ENCODE data around the gene CNIH2. TPM values are rescaled to one million over a fixed set of nuclear protein-coding genes. Genes with fewer than 3 reads are reported as not detected.

CNIH2 gene
- total and polyA plus RNA-seq, 9 of the 15 experiments (the other 6 are each of a cell fraction or from before 2014, with no cell fraction given) = 0.26 to 0.89 (median 0.40) TPM; not detected in 4

DNA sequence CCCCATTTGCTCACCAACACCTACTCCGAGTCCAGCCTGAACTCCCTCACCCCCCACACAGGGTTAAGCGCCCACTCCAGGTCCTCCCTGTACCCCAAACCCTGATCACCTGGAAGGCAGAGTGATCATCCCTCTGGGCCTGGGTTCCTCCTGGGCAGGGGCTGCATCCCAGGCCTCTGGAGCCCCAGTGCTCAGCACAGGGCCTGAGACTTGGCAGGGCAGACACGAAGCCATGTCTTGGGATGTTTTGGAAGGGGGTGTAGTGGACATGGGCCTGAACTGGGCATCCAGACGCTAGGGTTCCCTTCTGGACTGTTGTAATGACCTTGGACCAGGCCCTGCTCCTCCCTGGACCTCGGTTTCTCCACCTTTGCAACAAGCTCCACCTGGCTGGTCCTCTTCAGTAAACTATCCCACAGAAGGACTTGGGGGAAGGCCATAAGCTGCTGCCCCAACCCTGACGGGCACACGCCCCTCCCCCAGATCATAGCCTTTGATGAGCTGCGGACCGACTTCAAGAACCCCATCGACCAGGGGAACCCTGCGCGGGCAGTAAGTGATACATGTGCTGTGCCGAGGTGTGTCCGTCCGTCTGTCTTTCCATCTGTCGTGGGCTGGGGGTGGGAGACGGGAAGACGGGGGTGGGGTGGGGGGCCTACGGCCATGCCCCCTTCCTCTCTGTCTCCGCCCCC, 3.9 kb downstream of the CNIH2 start:
- intact Hi-C loops (cut with micrococcal nuclease) (no loop called here), in situ Hi-C loops (cut with MboI) (no loop called here)
- H3K4me3 ChIP-seq = no peak overlapping the region
- H3K79me2 ChIP-seq (ENCODE audit: control insufficient read depth, insufficient read depth, low read length) = peaks cover 5% of the 10 kb centered on the region; the same call in 2 of the 3 replicates
- ChIA-PET CTCF (ENCODE audit: low intra/inter-chr PET ratio) (interaction anchor here (1.1 to 1.2 kb wide), 2 partner anchors 46 to 59 kb away, joined by 5 to 6 read pairs; no protein-coding TSS in a partner anchor), POLR2A (interaction anchor here (0.6 to 3.7 kb wide), 5 partner anchors 8 to 413 kb away, joined by 3 to 21 read pairs (median 4); no protein-coding TSS in a partner anchor)
- peaks cover 28% of the 10 kb centered on the region; the same call in 2 of the 3 replicates for H3K36me3 ChIP-seq (ENCODE audit: control insufficient read depth, insufficient read depth, low read length)
- peaks cover 2 to 51% of the 10 kb centered on the region in 2 experiments; a peak in 3 of 5 replicates for H3K4me1 ChIP-seq (replicated peaks in 1 of 2; ENCODE audit: control insufficient read depth in 2 of 2, insufficient read depth in 2 of 2, low read length in 2 of 2)
- H2AFZ ChIP-seq (ENCODE audit: low read depth, low read length) = no peak overlapping the region
- FAIRE-seq (no peak), DNase-seq (ENCODE audit: extremely low read depth in 1 of 4, low spot score in 3 of 4) (no peak), ATAC-seq (no peak)
- no peaks in the 10 kb centered on the region for H3K27me3 ChIP-seq (ENCODE audit: control insufficient read depth in 2 of 2, insufficient read depth in 2 of 2, low read length in 2 of 2)
- H3K27ac ChIP-seq (ENCODE audit: extremely low read depth, low read depth, low read length) = no peak overlapping the region
- BruUV-seq (replicated peaks) = no TSS peak
- peaks cover 4% of the 10 kb centered on the region for H3K9me1 ChIP-seq (ENCODE audit: control insufficient read depth, insufficient read depth, low read length)
- no peak for TF ChIP-seq NR1H2 (CRISPR knock-in tag; IDR thresholded peaks at IDR 0.05)
- TF ChIP-seq, protein P1, sequence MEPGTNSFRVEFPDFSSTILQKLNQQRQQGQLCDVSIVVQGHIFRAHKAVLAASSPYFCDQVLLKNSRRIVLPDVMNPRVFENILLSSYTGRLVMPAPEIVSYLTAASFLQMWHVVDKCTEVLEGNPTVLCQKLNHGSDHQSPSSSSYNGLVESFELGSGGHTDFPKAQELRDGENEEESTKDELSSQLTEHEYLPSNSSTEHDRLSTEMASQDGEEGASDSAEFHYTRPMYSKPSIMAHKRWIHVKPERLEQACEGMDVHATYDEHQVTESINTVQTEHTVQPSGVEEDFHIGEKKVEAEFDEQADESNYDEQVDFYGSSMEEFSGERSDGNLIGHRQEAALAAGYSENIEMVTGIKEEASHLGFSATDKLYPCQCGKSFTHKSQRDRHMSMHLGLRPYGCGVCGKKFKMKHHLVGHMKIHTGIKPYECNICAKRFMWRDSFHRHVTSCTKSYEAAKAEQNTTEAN (CRISPR knock-in tag; IDR thresholded peaks at IDR 0.05) = no peak
- TF ChIP-seq ZNF175 (CRISPR knock-in tag; IDR thresholded peaks at IDR 0.05; ENCODE audit: low read depth) = no peak
- TF ChIP-seq SP2 (IDR thresholded peaks at IDR 0.05; ENCODE audit: extremely low read depth, low read depth, low read length, poor library complexity, severe bottlenecking) = no peak
- peak; percentile 42; the same call in 1 of the 2 replicates for TF ChIP-seq FOXJ2 (tag; IDR thresholded peaks at IDR 0.05)
- 0 out of 2 replicates have a peak, but pooled peaks have one; percentile 20 for TF ChIP-seq CBFB (CRISPR knock-in tag; IDR thresholded peaks at IDR 0.05)
- TF ChIP-seq BCL6 (CRISPR knock-in tag; IDR thresholded peaks at IDR 0.05) = no peak
- TF ChIP-seq HLTF (IDR thresholded peaks at IDR 0.05) = no peak
- no peak; the same call in 1 of the 2 replicates for TF ChIP-seq SP1 (CRISPR knock-in tag; IDR thresholded peaks at IDR 0.05)
- no peak for TF ChIP-seq SAFB (IDR thresholded peaks at IDR 0.05; ENCODE audit: borderline replicate concordance, low read depth, low read length)
- no peak for TF ChIP-seq CSDE1 (IDR thresholded peaks at IDR 0.05)
- no peak for TF ChIP-seq ZNF239 (CRISPR knock-in tag; IDR thresholded peaks at IDR 0.05)
- no peak for TF ChIP-seq KDM4B (IDR thresholded peaks at IDR 0.05; ENCODE audit: borderline replicate concordance in 2 of 2, low read depth in 1 of 2)
- H3K9ac ChIP-seq (ENCODE audit: insufficient read depth in 1 of 2, low read depth in 2 of 2, low read length in 2 of 2) = no peak overlapping the region
- no peaks in the 10 kb centered on the region for H3K9me3 ChIP-seq (replicated peaks; ENCODE audit: control insufficient read depth, insufficient read depth, low read depth, low read length)
- no peak overlapping the region for H3K4me2 ChIP-seq (ENCODE audit: insufficient read depth, low read length)
- H4K20me1 ChIP-seq (replicated peaks; ENCODE audit: control insufficient read depth, insufficient read depth, low read length) = peaks cover 23% of the 10 kb centered on the region
- 48% methylated on average over 16 of the region's 20 CpGs for WGBS (ENCODE audit: insufficient coverage, low coverage, missing lambda C conversion rate)

Measured in K562 (cell line).